ENCODE results near the gene APOBEC2.
A peak's percentile ranks its signal among the peaks of the same experiment; 100 is the strongest.

APOBEC2 gene

DNA sequence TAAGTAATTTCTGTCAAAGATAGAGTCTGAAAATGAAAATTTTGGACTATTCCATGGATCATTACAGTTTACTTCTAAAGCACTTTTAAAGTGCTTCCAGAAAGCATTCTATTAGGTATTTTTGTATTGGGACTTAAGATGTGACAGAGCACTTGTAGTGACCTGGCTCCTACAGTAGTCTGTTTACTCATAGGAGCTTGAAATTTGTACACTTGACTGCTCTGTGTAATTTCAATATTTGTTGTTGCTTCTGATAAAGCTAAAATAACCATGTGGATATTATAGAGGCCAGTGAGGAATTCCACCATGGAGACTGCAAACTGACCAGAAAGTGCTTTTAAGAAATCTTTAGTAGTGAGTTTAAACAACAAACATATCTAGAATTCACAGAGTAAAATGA, 30.1 kb downstream of the APOBEC2 start:
- DNase-seq (ENCODE audit: low read depth) = no peak
- H3K4me3 ChIP-seq (replicated peaks; ENCODE audit: low read depth, low read length) = no peak overlapping the region
- no peak for TF ChIP-seq CTCF (IDR thresholded peaks at IDR 0.05; ENCODE audit: low read length, missing control alignments)

GRCh38 chr6:41085182-41085581, 32.2 kb downstream of the APOBEC2 start:
- no peak for DNase-seq (ENCODE audit: low read depth)
- no peak overlapping the region for H3K4me3 ChIP-seq (replicated peaks; ENCODE audit: low read depth, low read length)
- no peak for TF ChIP-seq CTCF (IDR thresholded peaks at IDR 0.05; ENCODE audit: low read length, missing control alignments)

GRCh38 chr6:41088451-41088850, 35.4 kb downstream of the APOBEC2 start:
- H3K4me3 ChIP-seq (replicated peaks; ENCODE audit: low read depth, low read length) = no peak overlapping the region
- no peak for DNase-seq (ENCODE audit: low read depth)
- TF ChIP-seq CTCF (IDR thresholded peaks at IDR 0.05; ENCODE audit: low read length, missing control alignments) = no peak

DNA sequence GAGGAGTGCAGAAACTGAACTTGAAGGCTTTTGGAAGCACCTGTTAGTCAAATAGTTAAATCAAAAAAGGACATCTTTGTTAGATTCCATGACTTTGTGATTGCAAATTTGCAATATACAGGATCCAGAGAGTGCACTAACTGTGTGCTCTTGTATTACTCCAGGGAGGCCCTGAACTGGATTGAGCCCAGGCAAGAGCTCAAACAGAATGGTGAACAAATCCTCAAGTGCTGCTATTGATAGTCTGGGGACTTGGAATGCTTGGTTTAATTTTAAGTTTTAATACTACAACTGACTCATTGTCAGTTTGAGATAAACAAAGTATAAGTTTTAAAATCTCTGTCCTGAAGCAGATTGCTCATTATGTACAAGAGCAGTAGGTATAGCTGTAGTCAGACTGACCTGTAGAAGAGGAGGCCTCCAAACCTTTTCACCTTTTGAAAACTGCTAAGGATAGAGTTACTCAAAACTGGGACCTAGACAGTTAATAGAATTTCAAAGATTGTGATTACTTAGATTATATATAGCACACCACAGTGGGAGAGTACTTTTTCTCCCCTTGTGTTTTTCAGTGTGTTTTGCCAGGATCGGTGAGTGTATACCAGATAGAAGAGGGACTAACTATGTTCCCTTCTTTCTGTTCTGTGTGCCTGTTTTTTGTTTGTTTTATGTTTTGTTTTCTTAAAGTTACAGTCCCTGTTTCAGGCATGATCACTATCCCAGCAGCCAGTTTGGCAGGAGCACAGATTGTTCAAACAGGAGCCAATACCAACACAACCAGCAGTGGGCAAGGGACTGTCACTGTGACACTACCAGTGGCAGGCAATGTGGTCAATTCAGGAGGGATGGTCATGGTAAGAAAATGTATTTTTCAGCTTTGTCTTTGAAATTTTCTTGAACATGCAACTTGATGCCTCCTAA, 38.1 kb downstream of the APOBEC2 start:
- no peak for DNase-seq (ENCODE audit: low read depth)

GRCh38 chr6:41092421-41093140, 39.6 kb downstream of the APOBEC2 start:
- peak; percentile 59 for TF ChIP-seq CTCF (IDR thresholded peaks at IDR 0.05; ENCODE audit: low read length, missing control alignments)
- peak; percentile 56 for DNase-seq (ENCODE audit: low read depth)

More for the DNA sequence above, 38.1 kb downstream of the APOBEC2 start:
- TF ChIP-seq CTCF (IDR thresholded peaks at IDR 0.05; ENCODE audit: low read length, missing control alignments) = no peak
- no peak overlapping the region for H3K4me3 ChIP-seq (replicated peaks; ENCODE audit: low read depth, low read length)

GRCh38 chr6:41093729-41094128, 40.7 kb downstream of the APOBEC2 start:
- no peak overlapping the region for H3K4me3 ChIP-seq (replicated peaks; ENCODE audit: low read depth, low read length)
- peak; percentile 20 for DNase-seq (ENCODE audit: low read depth)
- no peak for TF ChIP-seq CTCF (IDR thresholded peaks at IDR 0.05; ENCODE audit: low read length, missing control alignments)

More at GRCh38 chr6:41092421-41093140, 39.6 kb downstream of the APOBEC2 start:
- no peak overlapping the region for H3K4me3 ChIP-seq (replicated peaks; ENCODE audit: low read depth, low read length)
